ENCODE results near the gene DOK5. TPM values are rescaled to one million over a fixed set of nuclear protein-coding genes. Genes with fewer than 3 reads are reported as not detected.
"Not testable (repeated sequence)": the region's sequence is repeated elsewhere in the genome, so short reads cannot be mapped to it uniquely, and the experiment has no call there.

Gene DOK5
- total RNA-seq (0.76 TPM), polyA plus RNA-seq (1.0 TPM)
- long read RNA-seq, donor 1, result 0 reads
- long read RNA-seq, donor 2, result 0 reads
- long read RNA-seq, donor 3, partial matches to known transcripts, result 0 of 1 reads
- long read RNA-seq, donor 3, other reads (novel, unspliced or antisense), result 0 of 1 reads
- long read RNA-seq, donor 4, partial matches to known transcripts, result 0 of 1 reads
- long read RNA-seq, donor 4, other reads (novel, unspliced or antisense), result 0 of 1 reads
- long read RNA-seq, donor 5, partial matches to known transcripts, result 0 of 1 reads
- long read RNA-seq, donor 5, other reads (novel, unspliced or antisense), result 0 of 1 reads
- long read RNA-seq, donor 6, result 0 reads
- long read RNA-seq, donor 7, result 0 reads
- long read RNA-seq, donor 8, result 0 reads
- long read RNA-seq, donor 9, result 0 reads
- long read RNA-seq, donor 10, result 0 reads

DNA sequence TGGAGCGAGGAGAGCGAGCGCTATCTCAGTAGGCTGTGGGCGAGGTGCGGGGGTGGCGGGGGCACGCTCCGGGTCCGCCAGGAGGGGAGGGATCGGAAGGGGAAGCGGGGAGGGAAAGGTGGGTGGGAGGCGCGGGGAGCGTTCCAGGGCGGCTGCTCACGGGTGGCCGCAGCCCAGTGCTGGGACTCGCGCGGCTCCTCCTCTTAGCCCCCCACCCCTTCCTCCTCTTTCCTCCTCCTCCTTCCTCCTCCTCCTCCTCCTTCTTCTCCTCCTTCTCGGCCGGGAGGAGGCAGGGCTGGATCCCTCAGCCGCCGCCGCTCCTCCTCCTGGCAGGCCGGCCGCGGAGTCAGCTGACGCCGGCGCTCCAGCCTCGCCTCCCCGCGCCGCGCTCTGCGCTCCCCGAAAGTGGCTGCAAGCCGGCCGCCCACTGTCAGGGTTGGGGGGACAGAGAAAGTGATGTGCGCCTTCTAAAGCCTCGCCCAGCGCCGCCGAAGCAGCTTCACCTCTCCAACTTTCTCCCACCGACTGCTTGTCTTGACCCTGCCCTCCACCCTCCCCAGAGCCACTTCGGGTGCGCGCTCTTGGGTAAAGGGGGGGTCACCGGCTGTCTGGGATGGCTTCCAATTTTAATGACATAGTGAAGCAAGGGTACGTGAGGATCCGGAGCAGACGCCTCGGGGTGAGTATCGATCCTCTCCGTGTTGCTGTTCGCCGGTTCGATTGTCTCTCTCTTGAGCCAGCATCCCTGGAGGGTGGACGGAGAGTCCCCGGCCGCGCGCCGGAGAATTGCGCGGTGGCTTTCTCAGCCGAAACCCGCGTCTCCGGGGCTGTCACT lies at the start of gene DOK5:
TSS of gene DOK5 (plus strand) at position 260 of the 835 bp plus-strand sequence. CDS start at position 614, 354 bp downstream.
- H3K36me3 ChIP-seq (ENCODE audit: control insufficient read depth in 2 of 2, insufficient read depth in 2 of 2, low read length in 1 of 2), result no peaks in the 10 kb centered on the region
- H3K27ac ChIP-seq (ENCODE audit: low read depth in 1 of 2, low read length in 1 of 2), result no peak within 1 kb of the TSS
- peak in 1 of 9 donors; percentile 1 for DNase-seq (ENCODE audit: low read depth in 6 of 9, low spot score in 9 of 9)
- peak within 1 kb of the TSS; percentile 12 to 18 for H3K4me3 ChIP-seq (ENCODE audit: low read length in 2 of 2)
- H3K9me3 ChIP-seq (ENCODE audit: control insufficient read depth in 2 of 2, insufficient read depth in 1 of 2, low read length in 1 of 2), result no peaks in the 10 kb centered on the region
- H3K27me3 ChIP-seq (ENCODE audit: control insufficient read depth in 2 of 2, insufficient read depth in 1 of 2, low read length in 1 of 2), result peaks cover 30 to 31% of the 10 kb centered on the region in 2 donors
- H3K4me1 ChIP-seq (ENCODE audit: control insufficient read depth in 2 of 2, insufficient read depth in 2 of 2, low read length in 2 of 2), result no peaks in the 10 kb centered on the region
- 3% methylated on average over 71 of the region's 71 CpGs for WGBS

DNA sequence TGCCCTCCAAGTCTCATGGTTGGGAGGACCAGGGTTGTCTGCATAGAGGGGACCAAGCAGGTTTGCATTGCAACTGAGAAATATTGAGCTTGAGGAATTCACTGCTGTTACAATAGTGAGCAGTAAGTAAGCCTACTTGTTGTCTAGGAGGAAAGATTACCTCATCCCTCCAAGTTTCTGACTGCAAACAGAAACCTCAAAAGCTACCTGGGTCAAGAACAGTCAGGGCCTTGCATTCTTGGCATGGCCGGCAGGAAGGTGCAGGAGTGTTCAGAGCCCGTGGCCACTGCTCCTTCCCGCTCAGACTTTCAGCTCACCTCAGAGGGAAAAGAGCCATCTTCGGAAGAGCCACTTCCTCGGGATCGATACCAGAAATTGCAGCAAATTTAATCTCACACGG lies 46.0 kb upstream of the DOK5 start:
- H3K27me3 ChIP-seq (ENCODE audit: control insufficient read depth in 2 of 2, insufficient read depth in 1 of 2, low read length in 1 of 2), result no peaks in the 10 kb centered on the region
- H3K36me3 ChIP-seq (ENCODE audit: control insufficient read depth in 2 of 2, insufficient read depth in 2 of 2, low read length in 1 of 2), result no peaks in the 10 kb centered on the region
- WGBS, result 95% methylated on average over 7 of the region's 7 CpGs
- no peaks in the 10 kb centered on the region for H3K4me1 ChIP-seq (ENCODE audit: control insufficient read depth in 2 of 2, insufficient read depth in 2 of 2, low read length in 2 of 2)
- no peak overlapping the region for H3K27ac ChIP-seq (ENCODE audit: low read depth in 1 of 2, low read length in 1 of 2)
- no peak for DNase-seq (ENCODE audit: low read depth in 6 of 9, low spot score in 9 of 9)
- H3K4me3 ChIP-seq (ENCODE audit: low read length in 2 of 2), result no peak overlapping the region
- no peaks in the 10 kb centered on the region for H3K9me3 ChIP-seq (ENCODE audit: control insufficient read depth in 2 of 2, insufficient read depth in 1 of 2, low read length in 1 of 2)

DNA sequence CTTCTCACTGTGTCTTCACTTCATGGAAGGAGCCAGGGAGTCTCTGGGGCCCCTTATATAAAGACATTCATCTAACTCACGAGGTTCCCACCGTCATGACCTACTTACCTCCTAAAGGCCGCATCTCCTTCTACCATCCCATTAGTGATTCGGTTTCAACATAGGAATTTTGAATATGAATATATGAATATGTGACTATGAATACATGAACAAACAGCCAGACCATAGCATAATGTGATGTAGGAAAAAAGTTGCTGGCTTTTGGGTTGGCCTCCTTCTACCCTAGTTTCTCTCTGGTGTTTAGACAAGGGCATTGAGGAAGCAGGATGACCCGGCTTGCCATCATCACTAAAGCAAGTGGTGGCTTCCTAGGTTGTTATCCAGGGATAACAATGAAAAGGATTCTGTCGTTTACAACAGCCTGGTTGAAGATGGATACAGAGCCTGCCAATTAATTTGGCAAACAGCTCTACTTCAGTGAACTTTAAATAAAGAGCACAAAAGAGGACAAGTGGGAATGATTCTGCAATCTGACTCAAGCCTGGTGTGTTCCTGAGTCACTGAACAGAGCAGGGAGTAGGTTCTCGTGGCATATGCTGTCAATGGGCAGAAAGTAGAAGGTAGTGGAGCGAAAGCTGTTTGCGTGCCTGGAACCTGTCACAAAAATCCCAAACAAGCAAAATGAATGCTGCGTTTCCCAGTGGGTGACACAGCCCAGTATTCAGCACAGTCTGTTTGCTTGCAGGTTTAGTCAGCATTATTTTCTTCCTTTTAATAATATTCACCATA lies 44.0 kb upstream of the DOK5 start:
- no peaks in the 10 kb centered on the region for H3K4me1 ChIP-seq (ENCODE audit: control insufficient read depth in 2 of 2, insufficient read depth in 2 of 2, low read length in 2 of 2)

DNA sequence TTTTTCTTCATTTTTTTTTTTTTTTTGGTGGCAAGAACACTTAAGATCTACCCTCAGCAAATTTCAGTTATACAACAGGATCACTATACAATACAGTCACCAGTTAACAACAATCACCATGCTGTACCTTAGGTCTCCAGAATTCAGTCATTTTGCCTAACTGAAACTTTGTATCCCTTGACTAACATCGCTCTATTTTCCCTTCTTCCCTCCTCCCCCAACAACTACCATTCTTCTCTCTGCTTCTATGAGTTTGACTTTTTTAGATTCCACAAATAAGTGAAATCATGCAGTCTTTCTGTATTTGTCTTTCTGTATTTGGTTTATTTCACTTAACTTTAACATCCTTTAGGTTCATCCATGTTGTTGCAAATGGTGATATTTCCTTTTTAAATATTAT lies 42.4 kb upstream of the DOK5 start:
- H3K4me1 ChIP-seq (ENCODE audit: control insufficient read depth in 2 of 2, insufficient read depth in 2 of 2, low read length in 2 of 2), result no peaks in the 10 kb centered on the region
- H3K36me3 ChIP-seq (ENCODE audit: control insufficient read depth in 2 of 2, insufficient read depth in 2 of 2, low read length in 1 of 2), result no peaks in the 10 kb centered on the region
- H3K4me3 ChIP-seq (ENCODE audit: low read length in 2 of 2), result no peak overlapping the region
- WGBS, result 98% methylated on average over 1 of the region's 1 CpG
- no peak overlapping the region for H3K27ac ChIP-seq (ENCODE audit: low read depth in 1 of 2, low read length in 1 of 2)
- H3K9me3 ChIP-seq (ENCODE audit: control insufficient read depth in 2 of 2, insufficient read depth in 1 of 2, low read length in 1 of 2), result no peaks in the 10 kb centered on the region
- no peak for DNase-seq (ENCODE audit: low read depth in 6 of 9, low spot score in 9 of 9)
- no peaks in the 10 kb centered on the region for H3K27me3 ChIP-seq (ENCODE audit: control insufficient read depth in 2 of 2, insufficient read depth in 1 of 2, low read length in 1 of 2)

More for the DNA sequence above, 44.0 kb upstream of the DOK5 start:
- H3K27me3 ChIP-seq (ENCODE audit: control insufficient read depth in 2 of 2, insufficient read depth in 1 of 2, low read length in 1 of 2), result no peaks in the 10 kb centered on the region
- no peak overlapping the region for H3K4me3 ChIP-seq (ENCODE audit: low read length in 2 of 2)
- H3K27ac ChIP-seq (ENCODE audit: low read depth in 1 of 2, low read length in 1 of 2), result no peak overlapping the region
- no peaks in the 10 kb centered on the region for H3K9me3 ChIP-seq (ENCODE audit: control insufficient read depth in 2 of 2, insufficient read depth in 1 of 2, low read length in 1 of 2)
- 82% methylated on average over 10 of the region's 10 CpGs for WGBS
- DNase-seq (ENCODE audit: low read depth in 6 of 9, low spot score in 9 of 9), result no peak
- no peaks in the 10 kb centered on the region for H3K36me3 ChIP-seq (ENCODE audit: control insufficient read depth in 2 of 2, insufficient read depth in 2 of 2, low read length in 1 of 2)

DNA sequence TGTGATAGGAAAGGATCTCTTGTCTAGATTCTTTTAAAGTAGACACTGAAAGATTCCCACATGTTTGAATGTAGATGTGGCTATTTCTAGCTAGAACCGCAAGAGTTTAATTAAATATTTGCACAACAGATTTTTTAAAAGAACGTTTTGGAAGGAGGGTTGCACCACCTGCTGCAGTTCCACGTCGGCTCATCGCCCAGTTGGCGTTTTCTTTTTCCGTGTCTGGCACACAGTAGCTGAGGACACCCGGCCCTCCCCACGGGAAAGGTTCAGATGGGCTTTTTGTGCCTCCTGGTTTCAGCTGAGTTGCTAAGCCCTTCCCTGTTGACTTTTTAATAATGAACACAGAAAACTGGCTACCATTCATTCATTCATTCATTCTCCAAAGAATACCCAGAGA lies 41.8 kb upstream of the DOK5 start:
- Histone ChIP-seq H3K27ac (ENCODE audit: low read depth in 1 of 2, low read length in 1 of 2) (no peak overlapping the region), H3K4me1 (ENCODE audit: control insufficient read depth in 2 of 2, insufficient read depth in 2 of 2, low read length in 2 of 2) (no peaks in the 10 kb centered on the region), H3K36me3 (ENCODE audit: control insufficient read depth in 2 of 2, insufficient read depth in 2 of 2, low read length in 1 of 2) (no peaks in the 10 kb centered on the region), H3K9me3 (ENCODE audit: control insufficient read depth in 2 of 2, insufficient read depth in 1 of 2, low read length in 1 of 2) (no peaks in the 10 kb centered on the region), H3K4me3 (ENCODE audit: low read length in 2 of 2) (no peak overlapping the region), H3K27me3 (ENCODE audit: control insufficient read depth in 2 of 2, insufficient read depth in 1 of 2, low read length in 1 of 2) (no peaks in the 10 kb centered on the region)
- 94% methylated on average over 9 of the region's 9 CpGs for WGBS
- DNase-seq (ENCODE audit: low read depth in 6 of 9, low spot score in 9 of 9), result no peak

DNA sequence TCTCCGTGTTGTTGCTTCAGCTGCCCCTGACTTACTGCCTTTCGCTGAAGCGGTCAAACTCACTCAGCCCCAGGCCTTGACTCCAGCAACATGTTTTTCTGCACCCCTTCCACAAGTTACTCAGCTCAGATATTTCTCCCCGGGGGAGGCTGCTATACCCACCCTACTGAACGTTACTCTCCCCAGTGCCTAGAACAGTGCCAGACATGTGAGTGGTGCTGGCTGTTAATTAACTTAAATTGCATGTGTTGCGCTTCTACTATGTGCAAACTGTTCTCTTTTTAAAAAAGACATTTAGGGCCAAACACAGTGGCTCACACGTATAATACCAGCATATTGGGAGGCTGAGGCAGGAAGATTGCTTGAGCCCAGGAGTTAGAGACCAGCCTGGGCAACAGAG lies 41.2 kb upstream of the DOK5 start:
- Histone ChIP-seq H3K4me3 (ENCODE audit: low read length in 2 of 2) (no peak overlapping the region), H3K4me1 (ENCODE audit: control insufficient read depth in 2 of 2, insufficient read depth in 2 of 2, low read length in 2 of 2) (no peaks in the 10 kb centered on the region), H3K27ac (ENCODE audit: low read depth in 1 of 2, low read length in 1 of 2) (no peak overlapping the region), H3K27me3 (ENCODE audit: control insufficient read depth in 2 of 2, insufficient read depth in 1 of 2, low read length in 1 of 2) (no peaks in the 10 kb centered on the region), H3K36me3 (ENCODE audit: control insufficient read depth in 2 of 2, insufficient read depth in 2 of 2, low read length in 1 of 2) (no peaks in the 10 kb centered on the region), H3K9me3 (ENCODE audit: control insufficient read depth in 2 of 2, insufficient read depth in 1 of 2, low read length in 1 of 2) (no peaks in the 10 kb centered on the region)
- 93% methylated on average over 7 of the region's 7 CpGs for WGBS
- no peak for DNase-seq (ENCODE audit: low read depth in 6 of 9, low spot score in 9 of 9)

DNA sequence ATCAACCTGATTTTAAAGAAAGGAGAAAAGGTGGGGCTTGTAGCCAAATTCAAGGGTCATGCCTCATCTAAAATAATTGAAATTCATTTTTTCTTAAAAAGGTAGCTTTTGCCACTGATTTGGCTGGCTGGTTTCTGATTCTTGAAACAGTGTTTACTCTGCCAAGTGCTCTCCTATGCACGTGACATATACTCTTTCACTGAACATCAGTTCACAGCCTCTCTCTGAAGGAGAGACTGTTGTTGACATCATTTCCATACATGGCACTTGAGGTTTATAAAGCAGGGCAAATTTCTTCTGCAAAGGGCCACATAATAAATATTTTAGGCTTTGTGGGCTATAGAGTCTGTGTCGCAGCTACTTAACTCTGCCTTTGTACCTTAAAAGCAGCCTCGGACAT lies 40.4 kb upstream of the DOK5 start:
- no peak for DNase-seq (ENCODE audit: low read depth in 6 of 9, low spot score in 9 of 9)
- H3K9me3 ChIP-seq (ENCODE audit: control insufficient read depth in 2 of 2, insufficient read depth in 1 of 2, low read length in 1 of 2), result no peaks in the 10 kb centered on the region

DNA sequence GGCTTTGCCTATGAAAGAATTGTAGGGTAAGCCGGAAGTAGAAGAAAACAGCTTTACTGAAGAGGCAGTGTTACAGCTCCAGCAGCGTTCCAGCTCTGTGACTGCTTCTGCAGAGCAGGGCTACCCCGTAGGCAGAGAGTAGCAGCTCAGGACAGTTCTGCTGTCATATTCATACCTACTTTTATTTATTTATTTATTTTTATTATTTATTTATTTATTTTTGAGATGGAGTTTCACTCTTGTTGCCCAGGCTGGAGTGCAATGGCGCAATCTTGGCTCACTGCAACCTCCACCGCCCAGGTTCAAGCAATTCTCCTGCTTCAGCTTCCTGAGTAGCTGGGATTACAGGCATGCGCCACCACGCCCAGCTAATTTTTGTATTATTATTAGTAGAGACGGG lies 39.0 kb upstream of the DOK5 start:
- not testable (repeated sequence) for H3K36me3 ChIP-seq (ENCODE audit: control insufficient read depth in 2 of 2, insufficient read depth in 2 of 2, low read length in 1 of 2); H3K27me3 ChIP-seq (ENCODE audit: control insufficient read depth in 2 of 2, insufficient read depth in 1 of 2, low read length in 1 of 2); H3K27ac ChIP-seq (ENCODE audit: low read depth in 1 of 2, low read length in 1 of 2); H3K9me3 ChIP-seq (ENCODE audit: control insufficient read depth in 2 of 2, insufficient read depth in 1 of 2, low read length in 1 of 2); DNase-seq (ENCODE audit: low read depth in 6 of 9, low spot score in 9 of 9); H3K4me3 ChIP-seq (ENCODE audit: low read length in 2 of 2); H3K4me1 ChIP-seq (ENCODE audit: control insufficient read depth in 2 of 2, insufficient read depth in 2 of 2, low read length in 2 of 2)
- 87% methylated on average over 8 of the region's 8 CpGs for WGBS

More for the DNA sequence above, 40.4 kb upstream of the DOK5 start:
- Histone ChIP-seq H3K4me1 (ENCODE audit: control insufficient read depth in 2 of 2, insufficient read depth in 2 of 2, low read length in 2 of 2) (no peaks in the 10 kb centered on the region), H3K27me3 (ENCODE audit: control insufficient read depth in 2 of 2, insufficient read depth in 1 of 2, low read length in 1 of 2) (no peaks in the 10 kb centered on the region), H3K27ac (ENCODE audit: low read depth in 1 of 2, low read length in 1 of 2) (no peak overlapping the region), H3K36me3 (ENCODE audit: control insufficient read depth in 2 of 2, insufficient read depth in 2 of 2, low read length in 1 of 2) (no peaks in the 10 kb centered on the region), H3K4me3 (ENCODE audit: low read length in 2 of 2) (no peak overlapping the region)
- 90% methylated on average over 3 of the region's 3 CpGs for WGBS
